HUES48 (cell line): ENCODE measurements around the gene MAGT1.
"Not testable (repeated sequence)": the region's sequence is repeated elsewhere in the genome, so short reads cannot be mapped to it uniquely, and the experiment has no call there.

Experiments used
- H3K27ac ChIP-seq: one replicate; pipeline ENCODE4 v1.7.0; 2013; ENCODE audit warnings: low read depth, low read length, inconsistent platforms
- H3K27me3 ChIP-seq: 2 replicates; pipeline ENCODE4 v1.6.1; 2013; ENCODE audit warnings: mild to moderate bottlenecking, low read length; ENCODE audit not compliant: control insufficient read depth, insufficient read depth
- H3K36me3 ChIP-seq: 2 replicates; pipeline ENCODE4 v1.6.1; 2013; ENCODE audit warnings: low read length; ENCODE audit not compliant: control insufficient read depth, insufficient read depth
- H3K4me1 ChIP-seq: 2 replicates; pipeline ENCODE4 v1.6.1; 2013; ENCODE audit warnings: mild to moderate bottlenecking, low read length; ENCODE audit not compliant: control insufficient read depth, insufficient read depth
- H3K4me3 ChIP-seq: 2 replicates; pipeline ENCODE4 v1.5.1; 2013; ENCODE audit warnings: mild to moderate bottlenecking, low read depth, low read length
- H3K9ac ChIP-seq: 2 replicates; pipeline ENCODE4 v1.6.1; 2013; ENCODE audit warnings: mild to moderate bottlenecking, low read depth, low read length, moderate library complexity
- H3K9me3 ChIP-seq: 2 replicates; pipeline ENCODE4 v1.6.1; 2013; ENCODE audit warnings: low read length; ENCODE audit not compliant: control insufficient read depth, insufficient read depth

Gene MAGT1

GRCh38 chrX:77821989-77822388 is 73.2 kb downstream of the MAGT1 start:
- not testable (repeated sequence) for H3K27ac ChIP-seq, H3K4me1 ChIP-seq, H3K27me3 ChIP-seq, H3K36me3 ChIP-seq, H3K9ac ChIP-seq, H3K4me3 ChIP-seq
- peaks cover 31% of the 10 kb centered on the region for H3K9me3 ChIP-seq

DNA sequence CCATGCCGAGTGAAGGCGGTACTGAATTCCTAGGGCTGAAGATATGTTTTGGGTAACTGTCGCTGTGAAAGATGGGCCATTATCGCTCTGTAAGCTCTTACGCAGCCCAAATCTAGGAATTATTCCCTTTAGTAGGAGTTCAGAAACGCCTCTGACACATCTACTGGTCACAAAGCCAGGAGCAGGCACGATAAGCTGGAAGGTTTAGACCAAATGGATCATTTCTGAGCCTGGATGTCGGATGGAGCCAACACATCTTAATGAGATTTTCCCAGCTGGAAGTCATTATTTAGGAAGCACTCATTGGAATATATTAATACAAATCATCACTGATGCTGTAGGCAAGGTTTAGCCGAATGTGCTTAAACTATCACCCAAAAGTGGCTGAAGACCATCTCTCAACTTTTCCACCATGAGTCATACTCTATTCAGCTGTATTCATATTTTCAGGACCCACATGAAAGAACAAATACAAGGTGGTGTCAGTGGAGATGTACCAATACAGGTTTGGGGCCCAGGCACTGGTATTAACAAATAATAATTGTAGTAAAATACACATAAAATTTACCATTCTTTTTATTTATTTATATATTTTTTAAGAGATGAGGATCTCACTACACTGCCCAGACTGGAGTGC is 75.0 kb downstream of the MAGT1 start:
- H3K4me1 ChIP-seq, result no peaks in the 10 kb centered on the region
- H3K36me3 ChIP-seq, result no peaks in the 10 kb centered on the region
- H3K9ac ChIP-seq, result no peak overlapping the region
- no peak overlapping the region for H3K4me3 ChIP-seq
- H3K27ac ChIP-seq, result no peak overlapping the region
- no peaks in the 10 kb centered on the region for H3K27me3 ChIP-seq
- H3K9me3 ChIP-seq, result peaks cover 26% of the 10 kb centered on the region

DNA sequence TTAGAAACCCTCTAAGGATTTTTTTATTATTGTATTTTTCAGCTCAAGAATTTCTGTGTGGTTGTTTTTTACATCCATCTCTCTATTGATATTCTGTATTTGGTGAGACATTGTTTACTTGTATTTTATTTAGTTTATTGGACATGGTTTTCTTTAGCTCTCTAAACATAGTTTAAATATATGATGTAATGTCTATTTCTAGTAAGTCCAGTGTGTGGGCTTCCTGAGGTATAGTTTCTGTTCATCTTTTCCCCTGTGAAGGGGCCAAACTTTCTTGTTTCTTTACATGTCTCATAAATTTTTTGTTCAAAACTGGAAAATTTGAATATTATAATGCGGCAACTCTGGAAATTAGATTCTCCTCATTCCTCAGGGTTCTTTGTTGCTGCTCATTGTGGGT is 81.0 kb downstream of the MAGT1 start:
- H3K4me3 ChIP-seq, result no peak overlapping the region
- no peaks in the 10 kb centered on the region for H3K27me3 ChIP-seq
- H3K9me3 ChIP-seq, result peaks cover 16% of the 10 kb centered on the region
- no peaks in the 10 kb centered on the region for H3K4me1 ChIP-seq
- no peak overlapping the region for H3K9ac ChIP-seq
- H3K36me3 ChIP-seq, result no peaks in the 10 kb centered on the region
- no peak overlapping the region for H3K27ac ChIP-seq

GRCh38 chrX:77802201-77802600 is 93.0 kb downstream of the MAGT1 start:
- H3K36me3 ChIP-seq, result no peaks in the 10 kb centered on the region

GRCh38 chrX:77795124-77795523 is 100.1 kb downstream of the MAGT1 start:
- Histone ChIP-seq H3K9ac (no peak overlapping the region), H3K36me3 (no peaks in the 10 kb centered on the region), H3K9me3 (peaks cover 11% of the 10 kb centered on the region; the same call in 1 of the 2 replicates), H3K27ac (no peak overlapping the region), H3K4me3 (no peak overlapping the region), H3K27me3 (no peaks in the 10 kb centered on the region), H3K4me1 (no peaks in the 10 kb centered on the region)

More at GRCh38 chrX:77802201-77802600, 93.0 kb downstream of the MAGT1 start:
- Histone ChIP-seq H3K27me3 (no peaks in the 10 kb centered on the region), H3K9ac (no peak overlapping the region), H3K4me3 (no peak overlapping the region), H3K4me1 (no peaks in the 10 kb centered on the region), H3K9me3 (peaks cover 13% of the 10 kb centered on the region), H3K27ac (no peak overlapping the region)

DNA sequence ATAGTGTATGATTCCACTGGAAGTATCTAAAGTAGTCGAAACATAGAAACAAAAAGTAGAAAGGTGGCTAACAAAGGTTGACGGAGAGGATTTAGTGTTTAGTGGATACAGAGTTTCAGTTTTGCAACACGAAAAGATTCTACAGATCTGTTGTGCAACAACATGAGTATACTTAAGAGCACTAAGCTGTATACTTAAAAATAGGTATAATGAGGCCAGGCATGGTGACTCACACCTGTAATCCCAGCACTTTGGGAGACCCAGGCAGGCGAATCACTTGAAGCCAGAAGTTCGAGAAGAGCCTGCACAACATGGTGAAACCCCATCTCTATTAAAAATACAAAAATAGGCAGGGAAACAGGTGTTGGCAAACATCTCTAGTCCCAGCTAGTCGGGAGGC is 101.3 kb downstream of the MAGT1 start:
- peaks cover 11% of the 10 kb centered on the region; the same call in 1 of the 2 replicates for H3K9me3 ChIP-seq
- H3K4me3 ChIP-seq, result no peak overlapping the region
- no peak overlapping the region for H3K9ac ChIP-seq
- H3K36me3 ChIP-seq, result no peaks in the 10 kb centered on the region
- H3K4me1 ChIP-seq, result no peaks in the 10 kb centered on the region
- no peak overlapping the region for H3K27ac ChIP-seq
- no peaks in the 10 kb centered on the region for H3K27me3 ChIP-seq

- Histone ChIP-seq H3K4me1 (0 out of 2 replicates have a peak, but pooled peaks cover 3% of the 10 kb centered on the region), H3K4me3 (no peak overlapping the region), H3K9ac (no peak overlapping the region), H3K9me3 (peaks cover 16% of the 10 kb centered on the region; the same call in 1 of the 2 replicates), H3K27me3 (no peaks in the 10 kb centered on the region), H3K27ac (no peak overlapping the region), H3K36me3 (no peaks in the 10 kb centered on the region)
These were observed 107.2 kb downstream of the MAGT1 start for GRCh38 chrX:77788050-77788449.

DNA sequence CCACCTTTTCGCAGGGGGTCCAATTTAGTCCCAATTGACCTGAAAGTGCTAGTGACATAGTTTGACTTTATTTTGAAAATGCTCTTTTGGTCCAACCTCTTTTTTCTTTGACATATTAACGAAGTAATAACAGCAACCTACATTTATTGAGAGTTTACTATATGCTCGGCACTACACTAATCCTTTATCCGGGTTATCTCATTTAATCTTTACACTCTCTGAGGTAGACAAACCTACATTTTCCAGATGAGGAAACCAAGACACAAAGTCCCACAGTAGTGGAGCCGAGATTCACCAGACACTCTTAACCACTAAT is 108.9 kb downstream of the MAGT1 start:
- Histone ChIP-seq H3K4me1 (0 out of 2 replicates have a peak, but pooled peaks cover 3% of the 10 kb centered on the region), H3K9ac (peak overlapping the region; percentile 99; the same call in 1 of the 2 replicates), H3K27me3 (no peaks in the 10 kb centered on the region), H3K36me3 (no peaks in the 10 kb centered on the region), H3K9me3 (peaks cover 19% of the 10 kb centered on the region; the same call in 1 of the 2 replicates), H3K4me3 (peak overlapping the region; percentile 78), H3K27ac (peak overlapping the region; percentile 95)

GRCh38 chrX:77785486-77786364 is 109.5 kb downstream of the MAGT1 start, which contains the start of gene ATRX:
Gene ATRX (minus strand): TSS chrX:77786216. CDS start chrX:77786001, 215 bp downstream.
- H3K36me3 ChIP-seq, result no peaks in the 10 kb centered on the region
- 0 out of 2 replicates have a peak, but pooled peaks cover 3% of the 10 kb centered on the region for H3K4me1 ChIP-seq
- peak within 1 kb of the TSS; percentile 78 for H3K4me3 ChIP-seq
- no peaks in the 10 kb centered on the region for H3K27me3 ChIP-seq
- peak within 1 kb of the TSS; percentile 95 for H3K27ac ChIP-seq
- peak within 1 kb of the TSS; percentile 99 for H3K9ac ChIP-seq
- peaks cover 22% of the 10 kb centered on the region; the same call in 1 of the 2 replicates for H3K9me3 ChIP-seq

DNA sequence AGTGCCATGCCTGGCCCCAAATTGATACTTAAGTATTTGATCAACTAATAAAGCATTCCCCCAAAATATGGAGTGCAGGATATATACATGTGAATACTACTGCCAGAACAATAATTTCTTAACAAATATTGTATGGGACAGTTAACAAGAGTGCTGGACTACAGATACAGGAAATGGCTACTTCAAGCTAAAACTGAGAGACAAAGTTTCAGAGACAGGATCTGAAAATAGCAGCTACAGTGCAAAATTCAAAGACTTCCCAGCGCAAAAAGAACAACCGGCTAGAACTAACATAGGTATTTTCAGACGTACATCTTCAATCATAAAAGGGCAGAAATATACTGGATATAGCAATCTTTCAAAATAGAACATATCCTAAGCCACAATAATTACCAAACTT is 115.5 kb downstream of the MAGT1 start:
- Histone ChIP-seq H3K9me3 (peaks cover 39% of the 10 kb centered on the region), H3K27me3 (no peaks in the 10 kb centered on the region), H3K9ac (no peak overlapping the region), H3K4me3 (no peak overlapping the region), H3K27ac (no peak overlapping the region), H3K4me1 (0 out of 2 replicates have a peak, but pooled peaks cover 3% of the 10 kb centered on the region), H3K36me3 (no peaks in the 10 kb centered on the region)

- Histone ChIP-seq H3K9ac (no peak overlapping the region), H3K4me3 (no peak overlapping the region), H3K4me1 (no peaks in the 10 kb centered on the region), H3K27me3 (no peaks in the 10 kb centered on the region), H3K36me3 (no peaks in the 10 kb centered on the region), H3K27ac (no peak overlapping the region), H3K9me3 (peaks cover 31% of the 10 kb centered on the region)
These were observed 118.6 kb downstream of the MAGT1 start for GRCh38 chrX:77776659-77777058.
